ENCODE data around the gene CAMK2A.

- TF ChIP-seq, protein P1, sequence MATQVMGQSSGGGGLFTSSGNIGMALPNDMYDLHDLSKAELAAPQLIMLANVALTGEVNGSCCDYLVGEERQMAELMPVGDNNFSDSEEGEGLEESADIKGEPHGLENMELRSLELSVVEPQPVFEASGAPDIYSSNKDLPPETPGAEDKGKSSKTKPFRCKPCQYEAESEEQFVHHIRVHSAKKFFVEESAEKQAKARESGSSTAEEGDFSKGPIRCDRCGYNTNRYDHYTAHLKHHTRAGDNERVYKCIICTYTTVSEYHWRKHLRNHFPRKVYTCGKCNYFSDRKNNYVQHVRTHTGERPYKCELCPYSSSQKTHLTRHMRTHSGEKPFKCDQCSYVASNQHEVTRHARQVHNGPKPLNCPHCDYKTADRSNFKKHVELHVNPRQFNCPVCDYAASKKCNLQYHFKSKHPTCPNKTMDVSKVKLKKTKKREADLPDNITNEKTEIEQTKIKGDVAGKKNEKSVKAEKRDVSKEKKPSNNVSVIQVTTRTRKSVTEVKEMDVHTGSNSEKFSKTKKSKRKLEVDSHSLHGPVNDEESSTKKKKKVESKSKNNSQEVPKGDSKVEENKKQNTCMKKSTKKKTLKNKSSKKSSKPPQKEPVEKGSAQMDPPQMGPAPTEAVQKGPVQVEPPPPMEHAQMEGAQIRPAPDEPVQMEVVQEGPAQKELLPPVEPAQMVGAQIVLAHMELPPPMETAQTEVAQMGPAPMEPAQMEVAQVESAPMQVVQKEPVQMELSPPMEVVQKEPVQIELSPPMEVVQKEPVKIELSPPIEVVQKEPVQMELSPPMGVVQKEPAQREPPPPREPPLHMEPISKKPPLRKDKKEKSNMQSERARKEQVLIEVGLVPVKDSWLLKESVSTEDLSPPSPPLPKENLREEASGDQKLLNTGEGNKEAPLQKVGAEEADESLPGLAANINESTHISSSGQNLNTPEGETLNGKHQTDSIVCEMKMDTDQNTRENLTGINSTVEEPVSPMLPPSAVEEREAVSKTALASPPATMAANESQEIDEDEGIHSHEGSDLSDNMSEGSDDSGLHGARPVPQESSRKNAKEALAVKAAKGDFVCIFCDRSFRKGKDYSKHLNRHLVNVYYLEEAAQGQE (IDR thresholded peaks at IDR 0.05; ENCODE audit: insufficient read depth in 1 of 2, low read depth in 2 of 2, low read length in 2 of 2) = no peak
- TF ChIP-seq SIN3A (IDR thresholded peaks at IDR 0.05; ENCODE audit: borderline replicate concordance, insufficient read depth, low read length) = no peak
- TF ChIP-seq POLR2AphosphoS5 (IDR thresholded peaks at IDR 0.05; ENCODE audit: low read depth, low read length) = no peak
- no peak for TF ChIP-seq TAF1 (IDR thresholded peaks at IDR 0.05; ENCODE audit: borderline replicate concordance, insufficient read depth, low read length)
Observed at GRCh38 chr5:150258130-150258529, 31.4 kb downstream of the CAMK2A start.

Measured in PFSK-1 (cell line).